ENCODE data around the gene OR52E2. TPM values are rescaled to one million over a fixed set of nuclear protein-coding genes. Genes with fewer than 3 reads are reported as not detected.

The OR52E2 gene
- total and polyA plus RNA-seq, 2 of the 4 experiments (the other 2 are of a cell fraction) = not detected

- H3K36me3 ChIP-seq (ENCODE audit: control insufficient read depth, insufficient read depth, low read length) = no peaks in the 10 kb centered on the region
- H3K4me1 ChIP-seq (ENCODE audit: control insufficient read depth, insufficient read depth, low read length) = no peaks in the 10 kb centered on the region
- no peak overlapping the region for H2BK15ac ChIP-seq (ENCODE audit: low read depth, low read length)
- no peak overlapping the region for H3K4ac ChIP-seq (ENCODE audit: low read depth, low read length)
- DNase-seq = no peak
- no peak overlapping the region for H3K23ac ChIP-seq (ENCODE audit: low read depth, low read length)
- H3K4me3 ChIP-seq (ENCODE audit: insufficient read depth, low read depth, low read length) = no peak overlapping the region
- ChIA-PET POLR2A (ENCODE audit: unreplicated experiment) (no interaction called here), CTCF (no interaction called here)
- H3K18ac ChIP-seq (ENCODE audit: low read depth, low read length) = no peak overlapping the region
- no CpG with 5 or more reads among the region's 2 CpGs for WGBS, 2 experiments (ENCODE audit: extremely low coverage in 2 of 2, insufficient read length in 1 of 2)
- no peak overlapping the region for H4K5ac ChIP-seq (ENCODE audit: low read depth, low read length)
- H3K9me3 ChIP-seq (ENCODE audit: control insufficient read depth, insufficient read depth, low read length) = peaks cover 4% of the 10 kb centered on the region; the same call in 1 of the 2 replicates
- no peak overlapping the region for H2BK20ac ChIP-seq (ENCODE audit: low read depth, low read length)
- no peak overlapping the region for H4K8ac ChIP-seq (ENCODE audit: low read depth in 2 of 2, low read length in 2 of 2)
- no peak overlapping the region for H2AFZ ChIP-seq (replicated peaks; ENCODE audit: low read length, poor library complexity)
- in situ Hi-C loops (cut with MboI; ENCODE audit: low sequenced_read_pairs) = no loop called here
- intact Hi-C loops (cut with micrococcal nuclease) = no loop called here
- no peak overlapping the region for H2AK5ac ChIP-seq (ENCODE audit: low read depth, low read length)
- TF ChIP-seq RFX5 (IDR thresholded peaks at IDR 0.05; ENCODE audit: low read depth, low read length) = no peak
- no peak for TF ChIP-seq CHD1 (IDR thresholded peaks at IDR 0.05; ENCODE audit: low read depth, low read length)
- no peak for TF ChIP-seq CTCF (conservative IDR thresholded peaks at IDR 0.05; ENCODE audit: low read depth, low read length)
- TF ChIP-seq RCOR1 (IDR thresholded peaks at IDR 0.05; ENCODE audit: insufficient replicate concordance, low read length) = no peak
- TF ChIP-seq ELK1 (IDR thresholded peaks at IDR 0.05; ENCODE audit: borderline replicate concordance, low read depth, low read length) = no peak
- no peak for TF ChIP-seq MXI1 (IDR thresholded peaks at IDR 0.05; ENCODE audit: borderline replicate concordance, low read depth, low read length)
- TF ChIP-seq BHLHE40 (IDR thresholded peaks at IDR 0.05; ENCODE audit: low read depth, low read length) = no peak
- no peak for TF ChIP-seq CEBPB (IDR thresholded peaks at IDR 0.05; ENCODE audit: low read depth, low read length)
- TF ChIP-seq USF2 (IDR thresholded peaks at IDR 0.05; ENCODE audit: low read depth, low read length) = no peak
- TF ChIP-seq POLR2A (IDR thresholded peaks at IDR 0.05; ENCODE audit: low read depth, low read length) = no peak
- no peak for TF ChIP-seq NFE2L2 (IDR thresholded peaks at IDR 0.05; ENCODE audit: low read depth, low read length)
- TF ChIP-seq SMC3 (IDR thresholded peaks at IDR 0.05; ENCODE audit: low read depth, low read length) = no peak
- TF ChIP-seq MAZ (IDR thresholded peaks at IDR 0.05; ENCODE audit: borderline replicate concordance, low read depth, low read length) = no peak
- TF ChIP-seq FOS (IDR thresholded peaks at IDR 0.05; ENCODE audit: low read depth, low read length) = no peak
- TF ChIP-seq RAD21 (IDR thresholded peaks at IDR 0.05; ENCODE audit: low read length) = no peak
- no peak for TF ChIP-seq MAFK (IDR thresholded peaks at IDR 0.05; ENCODE audit: low read depth, low read length)
- BruUV-seq (replicated peaks) = no TSS peak
- H2AK9ac ChIP-seq (replicated peaks; ENCODE audit: low read depth, low read length, poor library complexity) = no peak overlapping the region
- no peak overlapping the region for H2BK5ac ChIP-seq (ENCODE audit: low read depth, low read length, poor library complexity, severe bottlenecking)
- ATAC-seq (ENCODE audit: low read depth) = no peak
- H3K9me1 ChIP-seq (ENCODE audit: insufficient read depth, low read length) = no peaks in the 10 kb centered on the region
- H2BK120ac ChIP-seq (ENCODE audit: low read depth, low read length) = no peak overlapping the region
- no peaks in the 10 kb centered on the region for H3K79me1 ChIP-seq (ENCODE audit: low read depth in 1 of 2, low read length in 2 of 2)
- dilution Hi-C loops (cut with HindIII; ENCODE audit: low sequenced_read_pairs, unreplicated experiment) = no loop called here
- H3K9ac ChIP-seq (ENCODE audit: low read depth, low read length) = no peak overlapping the region
- no peak overlapping the region for H3K27ac ChIP-seq (ENCODE audit: insufficient read depth, low read length)
- H3K14ac ChIP-seq (replicated peaks; ENCODE audit: low read depth, low read length) = no peak overlapping the region
- no peak overlapping the region for H3K4me2 ChIP-seq (ENCODE audit: low read depth, low read length)
- no peaks in the 10 kb centered on the region for H4K20me1 ChIP-seq (ENCODE audit: insufficient read depth, low read length)
- H4K91ac ChIP-seq (ENCODE audit: insufficient read depth, low read depth, low read length) = no peak overlapping the region
- H3K27me3 ChIP-seq (ENCODE audit: control insufficient read depth, insufficient read depth, low read length) = no peaks in the 10 kb centered on the region
- H3K56ac ChIP-seq (ENCODE audit: extremely low read depth, insufficient read depth, low read length) = no peak overlapping the region
These were observed 37.4 kb downstream of the OR52E2 start for GRCh38 chr11:5021996-5022395.
